HL-60 (cell line): ENCODE data around the gene STK40.

Experiments used
- DNase-seq, 2 experiments: peaks; one replicate each; pipeline ENCODE4 v3.0.0-alpha.2; 2010 to 2020; ENCODE audit warnings: low read depth in 1 of 2, low spot score in 1 of 2
- H3K27ac ChIP-seq: fragments of 250-450 bp; sonication (Bioruptor Pico); replicated peaks from 2 replicates; pipeline ENCODE4 v1.5.1; 2020; ENCODE audit warnings: mild to moderate bottlenecking, moderate library complexity
- H3K27me3 ChIP-seq: fragments of 250-450 bp; sonication (Bioruptor Pico); 2 replicates; pipeline ENCODE4 v1.5.1; 2021; ENCODE audit warnings: mild to moderate bottlenecking, moderate library complexity; ENCODE audit not compliant: insufficient read depth, poor library complexity, severe bottlenecking
- H3K4me3 ChIP-seq: replicated peaks from 2 replicates; pipeline ENCODE4 v1.5.1; 2011; ENCODE audit warnings: mild to moderate bottlenecking, control low read depth, low read length; ENCODE audit not compliant: insufficient read depth
- CTCF ChIP-seq: IDR thresholded peaks from one replicate; pipeline ENCODE4 v1.5.1; 2011; ENCODE audit warnings: low read length, control low read depth, inconsistent platforms; ENCODE audit not compliant: insufficient read depth
- GABPA ChIP-seq: IDR thresholded peaks from 2 replicates; pipeline ENCODE4 v1.6.1; 2012; ENCODE audit warnings: low read depth
- POLR2AphosphoS5 ChIP-seq: IDR thresholded peaks from 2 replicates; pipeline ENCODE4 v1.6.1; 2012; ENCODE audit warnings: low read depth
- REST ChIP-seq: IDR thresholded peaks from 2 replicates; pipeline ENCODE4 v1.6.1; 2012; ENCODE audit warnings: low read depth; ENCODE audit not compliant: insufficient replicate concordance
- SPI1 ChIP-seq: IDR thresholded peaks from 2 replicates; pipeline ENCODE4 v1.6.1; 2012; ENCODE audit warnings: low read depth, mild to moderate bottlenecking, borderline replicate concordance

Gene STK40

GRCh38 chr1:36301220-36301619, 84.5 kb downstream of the STK40 start:
- Histone ChIP-seq H3K4me3 (no peak overlapping the region), H3K27ac (no peak overlapping the region), H3K27me3 (no peaks in the 10 kb centered on the region)
- DNase-seq = no peak
- TF ChIP-seq GABPA (no peak), SPI1 (no peak), REST (no peak), CTCF (no peak), POLR2AphosphoS5 (no peak)

- TF ChIP-seq GABPA (no peak), POLR2AphosphoS5 (no peak), REST (no peak), CTCF (no peak), SPI1 (no peak)
- no peak for DNase-seq
- H3K27ac ChIP-seq = no peak overlapping the region
Observed at GRCh38 chr1:36300526-36300925, 85.2 kb downstream of the STK40 start.

GRCh38 chr1:36298640-36299039, 87.1 kb downstream of the STK40 start:
- no peak overlapping the region for H3K27ac ChIP-seq
- no peaks in the 10 kb centered on the region for H3K27me3 ChIP-seq

More at GRCh38 chr1:36300526-36300925, 85.2 kb downstream of the STK40 start:
- Histone ChIP-seq H3K4me3 (no peak overlapping the region), H3K27me3 (no peaks in the 10 kb centered on the region)

More at GRCh38 chr1:36298640-36299039, 87.1 kb downstream of the STK40 start:
- TF ChIP-seq CTCF = no peak
- no peak for TF ChIP-seq SPI1
- no peak for TF ChIP-seq GABPA
- no peak for TF ChIP-seq REST
- TF ChIP-seq POLR2AphosphoS5 = no peak
- no peak overlapping the region for H3K4me3 ChIP-seq
- no peak for DNase-seq
